CD4-positive, alpha-beta T cell treated with Interleukin-17A for 4 hours (primary cell): ENCODE results near the gene SYDE2.

Source experiments
- DNase-seq: peaks from one replicate; pipeline ENCODE4 v3.0.0-alpha.2; 2020; ENCODE audit warnings: mixed read lengths

Gene SYDE2

GRCh38 chr1:85121744-85122143 lies 79.1 kb downstream of the SYDE2 start:
- no peak for DNase-seq

- no peak for DNase-seq
Observed at GRCh38 chr1:85118751-85119150, 82.1 kb downstream of the SYDE2 start.

GRCh38 chr1:85116856-85117255 lies 84.0 kb downstream of the SYDE2 start:
- no peak for DNase-seq

- DNase-seq: no peak
Observed at GRCh38 chr1:85115933-85116332, 84.9 kb downstream of the SYDE2 start.

GRCh38 chr1:85111695-85112094 lies 89.1 kb downstream of the SYDE2 start:
- DNase-seq: no peak

- peak; percentile 58 for DNase-seq
Observed at GRCh38 chr1:85109475-85109874, 91.3 kb downstream of the SYDE2 start.
